CD4-positive, alpha-beta memory T cell (primary cell): ENCODE results near the gene FOXP1. TPM values are rescaled to one million over a fixed set of nuclear protein-coding genes. Genes with fewer than 3 reads are reported as not detected.

Experiments used
- CTCF ChIA-PET: fragments of 350-600 bp; sonication (Branson Sonifier 250); formaldehyde crosslinking; loops from one replicate; lab custom pipeline; 2021; ENCODE audit warnings: inconsistent platforms; ENCODE audit not compliant: partially characterized antibody; lab: Charles Lee
- POLR2A ChIA-PET: fragments of 350-600 bp; sonication (Branson Sonifier 250); formaldehyde crosslinking; loops from one replicate; lab custom pipeline; 2021; ENCODE audit not compliant: partially characterized antibody; lab: Charles Lee
- DNase-seq, 5 donors: peaks; one replicate each; pipeline versions ENCODE4 v3.0.0 to v3.0.0-alpha.2; 2020 to 2022; ENCODE audit warnings: mixed read lengths in 1 of 5
- H3K27ac ChIP-seq: one replicate; pipeline ENCODE4 v1.7.0; 2013; ENCODE audit warnings: low read depth, low read length
- H3K27me3 ChIP-seq: 2 replicates; pipeline ENCODE4 v1.7.0; 2013; ENCODE audit warnings: mild to moderate bottlenecking, low read length, moderate library complexity; ENCODE audit not compliant: insufficient read depth
- H3K36me3 ChIP-seq: 2 replicates; pipeline ENCODE4 v1.7.0; 2013; ENCODE audit warnings: mild to moderate bottlenecking, low read length, moderate library complexity; ENCODE audit not compliant: insufficient read depth
- H3K4me1 ChIP-seq: 2 replicates; pipeline ENCODE4 v1.7.0; 2013; ENCODE audit warnings: mild to moderate bottlenecking, low read length, moderate library complexity; ENCODE audit not compliant: insufficient read depth
- H3K4me3 ChIP-seq, 2 donors: one replicate each; pipeline ENCODE4 v1.7.0; 2013; ENCODE audit warnings: low read length in 2 of 2, mild to moderate bottlenecking in 1 of 2
- H3K9me3 ChIP-seq, 2 donors: one replicate each; pipeline ENCODE4 v1.7.0; 2013; ENCODE audit warnings: low read length in 2 of 2, control low read depth in 1 of 2; ENCODE audit not compliant: control insufficient read depth in 1 of 2
- H3K27ac Mint-ChIP-seq, 7 donors: one replicate each; pipeline ENCODE4 v1.8.0; 2020 to 2021; ENCODE audit warnings: mixed read lengths in 7 of 7, mild to moderate bottlenecking in 6 of 7, inconsistent platforms in 3 of 7, moderate library complexity in 3 of 7
- H3K27me3 Mint-ChIP-seq, 2 donors: one replicate each; pipeline ENCODE4 v1.8.0; 2020 to 2021; ENCODE audit warnings: mixed read lengths in 2 of 2
- H3K36me3 Mint-ChIP-seq, 2 donors: one replicate each; pipeline ENCODE4 v1.8.0; 2020 to 2021; ENCODE audit warnings: mixed read lengths in 2 of 2, inconsistent platforms in 1 of 2, mild to moderate bottlenecking in 1 of 2
- H3K4me1 Mint-ChIP-seq, 4 donors: one replicate each; pipeline ENCODE4 v1.8.0; 2020 to 2021; ENCODE audit warnings: mixed read lengths in 4 of 4, mild to moderate bottlenecking in 1 of 4
- H3K4me3 Mint-ChIP-seq, 8 donors: one replicate each; pipeline ENCODE4 v1.8.0; 2020 to 2021; ENCODE audit warnings: mixed read lengths in 8 of 8, mild to moderate bottlenecking in 7 of 8, moderate library complexity in 6 of 8, inconsistent platforms in 3 of 8
- H3K9me3 Mint-ChIP-seq, 8 donors: one replicate each; pipeline ENCODE4 v1.8.0; 2020 to 2021; ENCODE audit warnings: mixed read lengths in 8 of 8, mild to moderate bottlenecking in 5 of 8, inconsistent platforms in 3 of 8, moderate library complexity in 1 of 8
- intact Hi-C: fragments of 100-400 bp; cut with micrococcal nuclease; formaldehyde crosslinking; loops from one replicate; pipeline ENCODE4 v1.15.1; 2023
- polyA plus RNA-seq, 2 donors: library from polyadenylated mRNA; unstranded; fragments of 300-500 nt; fragmentation: Illumina TruSeq; gene quantifications; one replicate each; pipeline ENCODE4 v1.2.3, GENCODE V29; 2021
- total RNA-seq, 2 experiments: library from RNA; stranded (reverse); gene quantifications; one replicate each; pipeline ENCODE4 v1.2.3, GENCODE V29; 2021

Gene FOXP1
- total and polyA plus RNA-seq, 4 experiments from 2014 or later: 189 to 348 (median 279) TPM

DNA sequence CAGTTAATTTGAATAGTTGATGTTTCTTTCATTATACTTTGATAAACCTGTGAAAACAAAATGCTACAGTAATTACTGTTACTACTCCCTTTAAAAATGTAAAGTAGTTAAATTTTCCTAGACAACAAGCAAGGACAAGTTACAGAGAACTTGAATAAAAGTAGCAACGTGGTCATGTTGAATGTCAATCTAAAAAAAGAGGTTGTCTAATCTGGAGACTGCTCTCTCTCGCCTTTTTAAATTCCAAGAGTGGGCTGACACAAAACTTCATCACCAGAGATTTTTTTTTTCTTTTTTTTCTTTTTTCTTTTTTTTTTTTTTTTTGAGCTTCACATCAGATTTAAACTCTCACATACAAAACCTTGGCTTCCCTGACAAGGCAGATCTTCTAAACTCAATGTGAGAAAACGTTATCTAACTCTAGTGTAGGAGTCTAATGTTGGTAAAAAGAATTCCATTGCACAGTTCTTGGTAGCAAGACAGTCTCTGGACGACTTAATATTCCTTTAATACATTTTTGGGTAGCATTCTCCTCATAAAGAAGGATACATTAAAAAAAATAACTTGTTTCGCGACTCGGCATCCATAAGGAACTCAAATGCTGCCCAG, 4.1 kb downstream of the FOXP1 start:
- Mint-ChIP-seq H3K9me3 (no peaks in the 10 kb centered on the region), H3K27ac (no peak overlapping the region), H3K4me1 (peaks cover 5 to 28% (median 10%) of the 10 kb centered on the region in 4 donors), H3K36me3 (peaks cover 15 to 16% of the 10 kb centered on the region in 2 donors), H3K27me3 (no peaks in the 10 kb centered on the region), H3K4me3 (no peak overlapping the region)
- Histone ChIP-seq H3K4me3 (no peak overlapping the region), H3K27ac (no peak overlapping the region), H3K4me1 (peaks cover 7% of the 10 kb centered on the region), H3K36me3 (no peaks in the 10 kb centered on the region), H3K9me3 (no peaks in the 10 kb centered on the region), H3K27me3 (no peaks in the 10 kb centered on the region)
- CTCF ChIA-PET: no interaction called here
- intact Hi-C loops: no loop called here
- DNase-seq: no peak
- POLR2A ChIA-PET: no interaction called here

DNA sequence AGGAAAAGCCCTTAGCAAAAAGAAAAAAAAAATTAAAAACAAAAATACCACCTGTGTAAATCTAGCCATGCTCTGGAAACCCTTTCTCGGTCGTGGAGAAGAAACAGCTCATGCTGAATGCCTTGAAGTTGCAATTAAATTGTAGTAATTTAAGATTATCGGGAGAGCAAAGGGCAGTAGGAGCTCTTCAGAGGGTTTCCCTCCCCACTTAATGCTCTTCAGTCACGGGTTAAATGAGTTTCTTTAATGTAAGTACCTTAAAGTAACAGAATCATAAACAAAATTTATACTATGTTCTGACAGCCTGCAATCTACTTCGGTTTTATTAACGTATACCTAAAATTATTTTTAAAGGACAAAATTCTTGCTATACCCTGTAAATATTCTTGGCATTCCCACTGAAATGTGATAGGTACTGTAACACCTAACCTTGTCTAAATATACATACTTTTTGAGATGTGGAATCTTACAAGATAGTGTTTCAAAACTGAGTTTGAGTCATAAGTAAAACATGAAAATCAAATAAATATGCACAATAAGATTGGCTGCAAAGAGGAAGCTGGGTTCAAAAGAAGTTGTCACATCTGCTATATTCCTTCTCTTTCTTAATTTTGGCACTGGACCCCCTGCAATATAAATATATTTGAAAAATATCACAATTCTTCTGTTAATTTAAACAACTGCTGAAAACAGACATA, 5.3 kb downstream of the FOXP1 start:
- POLR2A ChIA-PET: no interaction called here
- H3K4me3 Mint-ChIP-seq: peak overlapping the region in 1 of 8 donors; percentile 59
- H3K27me3 ChIP-seq: no peaks in the 10 kb centered on the region
- H3K27ac ChIP-seq: no peak overlapping the region
- intact Hi-C loops: no loop called here
- H3K27ac Mint-ChIP-seq: no peak overlapping the region
- H3K27me3 Mint-ChIP-seq: no peaks in the 10 kb centered on the region
- no peaks in the 10 kb centered on the region for H3K9me3 Mint-ChIP-seq
- H3K4me1 ChIP-seq: peaks cover 6% of the 10 kb centered on the region
- CTCF ChIA-PET: no interaction called here
- H3K36me3 ChIP-seq: no peaks in the 10 kb centered on the region
- DNase-seq: no peak
- no peak overlapping the region for H3K4me3 ChIP-seq
- H3K9me3 ChIP-seq: no peaks in the 10 kb centered on the region
- peaks cover 10 to 15% of the 10 kb centered on the region in 2 donors for H3K36me3 Mint-ChIP-seq
- peaks cover 4 to 19% (median 8%) of the 10 kb centered on the region in 4 donors for H3K4me1 Mint-ChIP-seq

DNA sequence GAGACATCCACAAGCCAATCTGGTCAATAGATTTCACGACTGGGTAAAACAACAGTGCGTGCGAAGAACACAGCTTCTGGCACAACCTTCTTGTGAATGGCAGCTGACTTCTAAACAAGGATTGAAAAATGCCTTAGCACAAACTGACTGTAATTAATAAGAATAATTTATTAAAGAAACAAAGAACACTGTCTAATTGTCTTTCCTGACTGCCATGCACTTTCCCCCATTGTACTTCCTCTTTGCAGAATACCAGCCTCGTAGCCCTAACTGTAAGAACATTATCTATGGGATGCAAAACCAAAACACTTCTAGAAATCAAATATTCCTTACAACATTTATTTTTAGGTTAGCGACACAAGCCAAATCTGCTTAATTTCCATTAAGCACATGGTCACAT, 6.5 kb downstream of the FOXP1 start:
- no peaks in the 10 kb centered on the region for H3K27me3 ChIP-seq

DNA sequence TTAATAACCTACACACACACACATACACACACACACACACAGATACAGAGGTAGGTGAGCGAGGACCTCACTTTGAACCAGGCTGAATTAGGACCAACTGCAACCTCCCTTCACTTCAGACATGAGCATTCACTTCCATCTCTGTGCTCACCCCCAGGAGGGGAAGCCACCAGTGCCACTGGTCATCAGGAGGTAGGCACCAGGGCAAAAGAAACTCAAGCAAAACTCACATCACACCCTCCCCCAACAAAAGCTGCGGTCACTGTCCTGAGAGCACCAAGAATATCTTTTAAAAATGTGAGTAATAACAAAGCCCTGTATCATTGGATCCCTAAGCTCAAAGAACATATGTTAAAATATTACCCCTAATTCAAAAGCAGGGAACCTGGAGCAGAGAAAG, 8.1 kb downstream of the FOXP1 start:
- H3K4me1 ChIP-seq: no peaks in the 10 kb centered on the region
- Mint-ChIP-seq H3K4me3 (no peak overlapping the region), H3K9me3 (no peaks in the 10 kb centered on the region), H3K27ac (no peak overlapping the region), H3K27me3 (no peaks in the 10 kb centered on the region), H3K36me3 (peaks cover 1 to 15% of the 10 kb centered on the region in 2 donors), H3K4me1 (no peaks in the 10 kb centered on the region)
- no peaks in the 10 kb centered on the region for H3K27me3 ChIP-seq
- H3K27ac ChIP-seq: no peak overlapping the region
- H3K36me3 ChIP-seq: no peaks in the 10 kb centered on the region
- CTCF ChIA-PET: interaction anchor here (1.2 to 1.5 kb wide), 2 partner anchors 10 to 64 kb away, joined by 4 to 5 read pairs; no protein-coding TSS in a partner anchor
- DNase-seq: no peak
- POLR2A ChIA-PET: no interaction called here
- H3K4me3 ChIP-seq: no peak overlapping the region
- intact Hi-C loops: no loop called here
- H3K9me3 ChIP-seq: no peaks in the 10 kb centered on the region

More for the DNA sequence above, 6.5 kb downstream of the FOXP1 start:
- CTCF ChIA-PET: no interaction called here
- Mint-ChIP-seq H3K27me3 (no peaks in the 10 kb centered on the region), H3K4me1 (peaks cover 4 to 11% (median 8%) of the 10 kb centered on the region in 4 donors), H3K36me3 (peaks cover 3 to 15% of the 10 kb centered on the region in 2 donors), H3K9me3 (no peaks in the 10 kb centered on the region), H3K27ac (no peak overlapping the region), H3K4me3 (no peak overlapping the region)
- H3K27ac ChIP-seq: no peak overlapping the region
- no peak for DNase-seq
- POLR2A ChIA-PET: no interaction called here
- no peaks in the 10 kb centered on the region for H3K9me3 ChIP-seq
- H3K4me3 ChIP-seq: no peak overlapping the region
- intact Hi-C loops: no loop called here
- no peaks in the 10 kb centered on the region for H3K36me3 ChIP-seq
- peaks cover 6% of the 10 kb centered on the region for H3K4me1 ChIP-seq

DNA sequence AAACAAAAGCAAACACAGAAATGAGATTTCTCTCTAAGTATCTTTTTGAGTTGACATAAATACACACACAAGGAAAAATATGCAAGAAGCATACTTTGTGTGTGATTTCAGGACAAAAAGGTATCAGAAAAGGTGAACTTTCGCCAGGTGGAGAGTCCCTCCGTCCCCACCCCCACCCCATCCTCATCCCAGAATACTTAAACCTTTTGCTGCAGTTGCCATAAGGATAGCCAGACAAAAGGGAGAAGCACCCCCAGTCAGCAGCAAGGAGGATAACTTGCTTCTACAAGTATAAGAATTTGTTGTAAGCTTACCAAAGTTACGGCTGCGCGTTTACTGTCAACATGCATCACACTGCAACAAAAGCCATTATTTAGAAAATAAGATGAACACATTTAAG, 10.3 kb downstream of the FOXP1 start:
- POLR2A ChIA-PET: interaction anchor here (1.4 to 1.7 kb wide), 2 partner anchors 10 to 12 kb away, joined by 3 to 5 read pairs; partner anchors contain the start of gene FOXP1
- Mint-ChIP-seq H3K27me3 (no peaks in the 10 kb centered on the region), H3K9me3 (no peaks in the 10 kb centered on the region), H3K27ac (no peak overlapping the region), H3K36me3 (peaks cover 1 to 15% of the 10 kb centered on the region in 2 donors), H3K4me1 (peaks cover 0 to under 1% (median under 1%) of the 10 kb centered on the region in 4 donors), H3K4me3 (no peak overlapping the region)
- DNase-seq: no peak
- CTCF ChIA-PET: no interaction called here
- Histone ChIP-seq H3K27ac (no peak overlapping the region), H3K4me1 (no peaks in the 10 kb centered on the region), H3K4me3 (no peak overlapping the region), H3K36me3 (no peaks in the 10 kb centered on the region), H3K27me3 (no peaks in the 10 kb centered on the region), H3K9me3 (no peaks in the 10 kb centered on the region)
- intact Hi-C loops: no loop called here

DNA sequence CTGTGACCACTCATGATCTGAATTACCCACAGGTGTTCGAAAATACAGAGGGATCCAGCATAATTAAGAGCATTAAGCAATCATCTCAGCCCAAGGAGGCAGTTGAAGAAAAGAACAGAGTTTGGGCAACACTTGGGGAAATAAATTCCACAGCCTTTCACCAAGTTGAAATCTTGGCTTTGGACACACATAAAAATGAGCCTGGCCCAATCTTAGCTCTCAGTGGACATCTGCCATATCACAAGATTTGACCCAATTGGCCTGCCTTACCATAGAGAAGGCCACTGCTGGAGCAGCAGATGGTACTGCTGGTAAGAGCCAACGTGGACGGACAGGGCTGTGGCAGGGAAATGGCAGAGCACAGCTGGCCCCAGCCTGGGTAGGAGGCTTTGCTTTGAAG, 13.0 kb downstream of the FOXP1 start:
- CTCF ChIA-PET: no interaction called here
- Histone ChIP-seq H3K36me3 (no peaks in the 10 kb centered on the region), H3K4me1 (no peaks in the 10 kb centered on the region), H3K27me3 (no peaks in the 10 kb centered on the region), H3K27ac (no peak overlapping the region), H3K9me3 (no peaks in the 10 kb centered on the region), H3K4me3 (no peak overlapping the region)
- peaks cover 0 to 5% (median under 1%) of the 10 kb centered on the region in 4 donors for H3K4me1 Mint-ChIP-seq
- no peak overlapping the region for H3K27ac Mint-ChIP-seq
- H3K36me3 Mint-ChIP-seq: peaks cover 3 to 17% of the 10 kb centered on the region in 2 donors
- POLR2A ChIA-PET: no interaction called here
- H3K4me3 Mint-ChIP-seq: no peak overlapping the region
- no peak for DNase-seq
- H3K9me3 Mint-ChIP-seq: no peaks in the 10 kb centered on the region
- intact Hi-C loops: no loop called here
- no peaks in the 10 kb centered on the region for H3K27me3 Mint-ChIP-seq

DNA sequence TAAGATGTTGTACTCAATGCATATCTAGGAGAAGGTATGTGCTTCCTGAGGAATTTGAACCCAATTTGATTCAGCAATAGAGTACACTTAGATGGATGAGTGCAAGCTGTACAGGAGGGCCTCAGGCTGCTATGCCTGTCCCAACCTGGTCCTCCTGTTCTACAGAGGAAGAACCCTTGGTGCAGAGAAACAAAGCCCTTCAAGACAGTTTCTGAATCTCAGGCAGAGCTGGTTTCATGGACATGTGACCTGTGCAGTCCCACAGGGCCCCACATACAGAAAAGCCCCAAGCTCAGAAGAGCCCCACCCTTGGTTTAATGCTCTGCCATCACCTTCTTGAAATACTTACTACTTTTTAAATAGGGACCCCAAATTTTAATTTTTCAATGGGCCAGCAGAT, 15.3 kb downstream of the FOXP1 start:
- no peak overlapping the region for H3K4me3 ChIP-seq
- Mint-ChIP-seq H3K27ac (no peak overlapping the region), H3K9me3 (no peaks in the 10 kb centered on the region), H3K4me3 (no peak overlapping the region), H3K36me3 (peaks cover 3 to 14% of the 10 kb centered on the region in 2 donors), H3K27me3 (no peaks in the 10 kb centered on the region), H3K4me1 (peaks cover 0 to 5% (median under 1%) of the 10 kb centered on the region in 4 donors)
- CTCF ChIA-PET: no interaction called here
- intact Hi-C loops: no loop called here
- POLR2A ChIA-PET: interaction anchor here (0.6 kb wide), 1 partner anchor 340 kb away, joined by 3 read pairs; no protein-coding TSS in a partner anchor
- H3K27ac ChIP-seq: no peak overlapping the region
- no peaks in the 10 kb centered on the region for H3K4me1 ChIP-seq
- H3K36me3 ChIP-seq: no peaks in the 10 kb centered on the region
- H3K9me3 ChIP-seq: no peaks in the 10 kb centered on the region
- H3K27me3 ChIP-seq: no peaks in the 10 kb centered on the region
- DNase-seq: no peak
